HFF-Myc (cell line): ENCODE results near the gene PNPLA7.

Experiments used
- DNase-seq: peaks from one replicate; pipeline ENCODE4 v3.0.0-alpha.2; 2011; ENCODE audit warnings: low read depth; ENCODE audit errors: extremely low read depth
- H3K4me3 ChIP-seq: replicated peaks from 2 replicates; pipeline ENCODE4 v1.5.1; 2011; ENCODE audit warnings: low read depth, mild to moderate bottlenecking, control low read depth, low read length
- TF ChIP-seq, protein P1 (sequence below): IDR thresholded peaks from 2 replicates; pipeline ENCODE4 v1.5.1; 2012; ENCODE audit warnings: mild to moderate bottlenecking, low read depth, low read length, control low read depth; ENCODE audit errors: missing control alignments

Gene PNPLA7

DNA sequence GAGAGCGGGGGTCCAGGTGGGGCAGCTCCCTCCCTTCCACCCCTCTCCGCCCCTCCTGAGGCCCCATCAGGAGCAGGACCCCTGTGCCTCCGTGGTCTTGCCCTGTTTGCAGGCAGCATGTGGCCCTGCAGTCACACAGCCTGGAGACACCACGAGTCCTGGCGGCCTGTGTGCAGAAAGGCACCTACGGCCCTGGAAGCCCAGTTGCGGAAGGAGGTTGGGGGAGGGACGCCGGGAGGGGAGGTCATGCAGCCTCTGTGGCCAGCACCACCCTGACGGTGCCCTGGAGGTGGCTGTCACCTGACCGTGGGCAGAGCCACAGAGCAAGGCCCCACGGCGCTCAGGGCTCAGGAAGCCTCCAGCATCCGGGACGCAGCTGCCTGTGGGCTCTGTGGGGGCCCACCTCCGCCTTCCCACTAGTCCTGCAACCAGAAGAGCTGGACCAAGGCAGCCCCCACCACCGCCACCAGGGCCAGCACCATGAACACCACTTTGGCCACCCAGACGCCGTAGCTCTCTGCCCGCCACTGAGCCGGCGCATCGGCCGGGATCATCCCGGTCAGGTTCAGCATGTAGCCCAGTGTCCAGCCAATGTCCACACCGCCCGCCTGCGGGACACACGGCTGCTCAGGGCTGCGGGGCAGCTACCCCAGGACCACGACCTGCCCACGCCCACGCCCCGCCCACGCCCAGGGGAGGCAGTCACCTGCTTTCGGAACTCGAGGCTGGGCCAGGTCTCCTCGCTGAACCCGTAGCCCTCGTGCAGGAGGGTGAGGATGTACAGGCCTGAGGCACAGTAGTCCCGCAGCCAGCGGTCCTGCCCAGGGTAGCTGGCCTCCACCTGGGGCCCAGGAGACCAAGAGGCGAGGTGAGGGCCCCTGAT, 115.5 kb downstream of the PNPLA7 start:
- TF ChIP-seq, protein P1, sequence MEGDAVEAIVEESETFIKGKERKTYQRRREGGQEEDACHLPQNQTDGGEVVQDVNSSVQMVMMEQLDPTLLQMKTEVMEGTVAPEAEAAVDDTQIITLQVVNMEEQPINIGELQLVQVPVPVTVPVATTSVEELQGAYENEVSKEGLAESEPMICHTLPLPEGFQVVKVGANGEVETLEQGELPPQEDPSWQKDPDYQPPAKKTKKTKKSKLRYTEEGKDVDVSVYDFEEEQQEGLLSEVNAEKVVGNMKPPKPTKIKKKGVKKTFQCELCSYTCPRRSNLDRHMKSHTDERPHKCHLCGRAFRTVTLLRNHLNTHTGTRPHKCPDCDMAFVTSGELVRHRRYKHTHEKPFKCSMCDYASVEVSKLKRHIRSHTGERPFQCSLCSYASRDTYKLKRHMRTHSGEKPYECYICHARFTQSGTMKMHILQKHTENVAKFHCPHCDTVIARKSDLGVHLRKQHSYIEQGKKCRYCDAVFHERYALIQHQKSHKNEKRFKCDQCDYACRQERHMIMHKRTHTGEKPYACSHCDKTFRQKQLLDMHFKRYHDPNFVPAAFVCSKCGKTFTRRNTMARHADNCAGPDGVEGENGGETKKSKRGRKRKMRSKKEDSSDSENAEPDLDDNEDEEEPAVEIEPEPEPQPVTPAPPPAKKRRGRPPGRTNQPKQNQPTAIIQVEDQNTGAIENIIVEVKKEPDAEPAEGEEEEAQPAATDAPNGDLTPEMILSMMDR = no peak
- no peak for DNase-seq
- no peak overlapping the region for H3K4me3 ChIP-seq

DNA sequence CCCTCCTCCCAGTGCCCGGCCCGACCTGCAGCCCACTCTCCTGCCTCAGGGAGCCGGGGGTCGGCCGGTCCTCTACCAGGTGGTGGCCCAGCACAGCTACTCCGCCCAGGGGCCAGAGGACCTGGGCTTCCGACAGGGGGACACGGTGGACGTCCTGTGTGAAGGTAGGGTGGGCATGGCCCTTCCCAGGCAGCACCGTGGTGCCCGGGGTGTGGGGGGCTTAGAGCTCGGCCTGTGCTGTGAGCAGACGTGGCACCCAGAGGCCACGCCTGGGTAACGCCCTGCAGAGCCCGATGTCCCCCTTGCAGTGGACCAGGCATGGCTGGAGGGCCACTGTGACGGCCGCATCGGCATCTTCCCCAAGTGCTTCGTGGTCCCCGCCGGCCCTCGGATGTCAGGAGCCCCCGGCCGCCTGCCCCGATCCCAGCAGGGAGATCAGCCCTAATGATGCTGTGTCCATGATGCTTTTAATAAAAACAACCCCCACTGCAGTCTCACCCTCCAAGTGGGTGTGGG, 116.2 kb downstream of the PNPLA7 start:
- H3K4me3 ChIP-seq = no peak overlapping the region
- DNase-seq = no peak
- TF ChIP-seq, protein P1 = no peak

DNA sequence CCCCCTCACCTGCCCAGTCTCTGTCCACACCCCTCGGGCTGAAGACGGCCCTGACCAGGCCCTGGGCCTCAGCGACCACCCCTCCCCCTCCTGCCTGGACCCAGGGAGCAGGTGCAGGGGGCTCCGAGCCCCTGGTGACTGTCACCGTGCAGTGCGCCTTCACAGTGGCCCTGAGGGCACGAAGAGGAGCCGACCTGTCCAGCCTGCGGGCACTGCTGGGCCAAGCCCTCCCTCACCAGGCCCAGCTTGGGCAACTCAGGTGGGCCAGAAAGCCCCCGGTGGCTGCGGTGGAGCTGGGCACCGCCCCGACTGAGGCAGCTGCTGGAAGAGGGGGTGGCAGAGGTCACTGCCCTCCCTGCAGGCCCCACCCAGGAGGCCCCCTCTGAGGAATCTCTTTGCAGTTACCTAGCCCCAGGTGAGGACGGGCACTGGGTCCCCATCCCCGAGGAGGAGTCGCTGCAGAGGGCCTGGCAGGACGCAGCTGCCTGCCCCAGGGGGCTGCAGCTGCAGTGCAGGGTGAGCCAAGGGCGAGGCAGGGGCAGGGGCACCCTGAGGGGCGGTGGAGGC, 116.8 kb downstream of the PNPLA7 start:
- TF ChIP-seq, protein P1 = no peak
- DNase-seq = no peak
- no peak overlapping the region for H3K4me3 ChIP-seq

DNA sequence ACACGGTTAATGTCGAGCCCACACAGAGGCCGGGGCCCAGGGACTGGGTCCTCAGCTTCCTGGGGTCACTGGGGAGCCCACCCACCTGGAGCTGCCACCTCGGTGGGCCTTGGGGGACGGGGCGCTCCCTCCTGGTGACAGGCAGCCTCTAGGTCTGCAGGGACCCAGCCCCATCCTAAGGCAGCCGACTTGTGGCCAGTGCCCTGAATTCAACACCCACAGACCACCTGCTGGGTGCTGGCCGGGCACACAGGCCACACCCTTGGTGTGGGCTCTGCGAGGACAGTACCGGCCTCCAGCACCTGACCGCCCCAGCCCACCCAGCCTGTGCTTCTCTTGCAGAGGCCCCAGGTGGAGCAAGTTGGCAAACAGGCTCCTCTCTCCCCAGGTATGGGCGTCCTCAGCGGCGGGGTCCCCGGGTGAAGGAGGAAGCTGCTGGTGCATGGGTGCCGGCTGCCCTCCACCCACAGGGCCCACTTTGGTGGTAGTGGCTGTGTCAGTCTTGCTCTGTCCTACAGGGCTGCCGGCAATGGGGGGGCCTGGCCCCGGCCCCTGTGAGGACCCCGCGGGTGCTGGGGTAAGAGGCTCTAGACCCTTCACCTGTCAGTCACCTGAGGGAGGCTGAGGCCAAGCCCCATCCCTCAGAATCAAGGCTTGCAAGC, 117.4 kb downstream of the PNPLA7 start:
- DNase-seq = no peak
- H3K4me3 ChIP-seq = no peak overlapping the region
- TF ChIP-seq, protein P1 = no peak

DNA sequence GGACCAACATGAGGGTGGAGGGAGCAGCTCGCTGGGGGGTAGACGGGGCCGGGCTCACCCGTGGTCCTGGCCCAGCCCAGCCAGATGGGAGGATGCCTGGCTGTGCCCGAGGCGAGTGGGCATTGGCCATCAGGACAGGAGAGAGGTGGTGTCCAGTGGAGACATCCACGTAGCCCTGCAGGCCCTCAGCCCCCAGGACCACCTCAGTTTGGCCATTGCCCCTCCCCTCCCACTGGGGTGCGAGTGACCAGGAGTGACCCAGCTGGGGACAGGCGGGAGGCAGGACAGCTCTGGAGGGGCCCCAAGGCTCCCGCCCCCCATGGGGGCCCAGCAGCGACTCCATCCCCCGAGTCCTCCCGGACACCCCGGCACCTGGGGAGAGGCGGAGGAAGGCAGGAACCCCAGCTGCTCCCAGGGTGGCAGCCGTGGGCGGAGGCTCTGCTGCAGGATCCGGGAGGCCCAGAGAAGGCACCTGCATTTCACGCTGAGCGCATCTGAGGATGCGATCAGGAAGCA, 118.7 kb downstream of the PNPLA7 start:
- TF ChIP-seq, protein P1 = no peak
- DNase-seq = no peak
- no peak overlapping the region for H3K4me3 ChIP-seq

DNA sequence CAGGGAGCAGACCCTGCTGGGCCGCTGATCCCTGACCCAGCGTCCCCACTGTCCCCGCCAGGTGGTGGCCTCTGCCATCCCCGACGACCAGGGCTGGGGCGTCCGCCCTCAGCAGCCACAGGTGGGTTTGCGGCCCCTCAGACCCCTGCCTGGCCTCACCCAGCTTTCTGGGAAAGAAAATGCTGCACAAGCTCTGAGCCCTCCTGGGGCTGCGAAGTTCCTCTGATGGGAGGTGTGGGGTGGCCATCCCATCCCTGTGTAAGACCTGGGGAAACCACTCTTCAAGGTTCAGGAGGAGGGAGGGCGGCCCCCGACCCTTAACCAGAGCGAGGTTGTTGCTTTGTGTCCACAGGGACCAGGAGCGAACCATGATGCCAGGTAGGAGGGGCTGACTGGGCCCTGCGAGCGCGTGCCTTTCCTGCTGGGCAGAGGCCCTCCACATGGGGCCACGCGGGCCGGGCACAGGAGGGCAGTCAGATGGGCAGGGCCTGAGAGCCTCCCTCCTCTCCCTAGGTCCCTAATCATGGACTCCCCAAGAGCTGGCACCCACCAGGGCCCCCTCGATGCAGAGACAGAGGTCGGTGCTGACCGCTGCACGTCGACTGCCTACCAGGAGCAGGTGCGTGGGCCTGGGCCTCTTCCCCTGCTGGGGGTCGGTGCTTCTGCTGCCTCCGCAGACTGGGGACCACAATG, 119.3 kb downstream of the PNPLA7 start:
- TF ChIP-seq, protein P1 = no peak
- no peak for DNase-seq
- H3K4me3 ChIP-seq = no peak overlapping the region
